CD4-positive, alpha-beta T cell (primary cell): Measurements from ENCODE around the gene FOXJ2. TPM values are rescaled to one million over a fixed set of nuclear protein-coding genes. Genes with fewer than 3 reads are reported as not detected.

Source experiments
- ATAC-seq: fragments of 200-7000 bp; cut with Tn5 transposase; one replicate; pipeline ENCODE4 v1.10.0; 2022; ENCODE audit warnings: mild to moderate bottlenecking; ENCODE audit not compliant: poor library complexity
- CTCF ChIA-PET: fragments of 350-600 bp; sonication (Branson Sonifier 250); formaldehyde crosslinking; loops from one replicate; lab custom pipeline; 2021; ENCODE audit warnings: antibody characterized with exemption, inconsistent platforms; lab: Charles Lee
- POLR2A ChIA-PET: fragments of 350-600 bp; sonication (Branson Sonifier 250); formaldehyde crosslinking; loops from one replicate; lab custom pipeline; 2021; ENCODE audit warnings: antibody characterized with exemption, inconsistent platforms; lab: Charles Lee
- DNase-seq, 14 experiments: peaks; one replicate each; pipeline ENCODE4 v3.0.0-alpha.2; 2013 to 2020; ENCODE audit warnings: mixed read lengths in 2 of 14
- H3K27ac ChIP-seq, 2 donors: one replicate each; pipeline versions ENCODE4 v1.5.1 to v1.7.0; 2013; ENCODE audit warnings: low read length in 2 of 2, low read depth in 1 of 2, mild to moderate bottlenecking in 1 of 2
- H3K27me3 ChIP-seq, 2 experiments: 1 replicate in 1 of 2; 2 replicates in 1 of 2; pipeline versions ENCODE4 v1.6.1 to v1.7.0; 2013; ENCODE audit warnings: low read length in 2 of 2, control low read depth in 1 of 2, mild to moderate bottlenecking in 1 of 2, moderate library complexity in 1 of 2; ENCODE audit not compliant: insufficient read depth in 2 of 2, control insufficient read depth in 1 of 2
- H3K36me3 ChIP-seq: one replicate; pipeline ENCODE4 v1.6.1; 2013; ENCODE audit warnings: low read length, control low read depth; ENCODE audit not compliant: insufficient read depth
- H3K4me1 ChIP-seq: one replicate; pipeline ENCODE4 v1.6.1; 2013; ENCODE audit warnings: low read length, control low read depth; ENCODE audit not compliant: insufficient read depth
- H3K4me3 ChIP-seq: one replicate; pipeline ENCODE4 v1.5.1; 2013; ENCODE audit warnings: mild to moderate bottlenecking, low read length, moderate library complexity
- H3K9me3 ChIP-seq, 2 experiments: 1 replicate in 1 of 2; 2 replicates in 1 of 2; pipeline versions ENCODE4 v1.6.1 to v1.7.0; 2013; ENCODE audit warnings: low read length in 2 of 2, mild to moderate bottlenecking in 2 of 2, control low read depth in 1 of 2, moderate library complexity in 1 of 2; ENCODE audit not compliant: control insufficient read depth in 1 of 2, insufficient read depth in 1 of 2
- H3K27ac Mint-ChIP-seq: one replicate; pipeline ENCODE4 v1.8.0; 2020; ENCODE audit warnings: mixed read lengths
- H3K27me3 Mint-ChIP-seq: one replicate; pipeline ENCODE4 v1.8.0; 2021; ENCODE audit warnings: mixed read lengths
- H3K36me3 Mint-ChIP-seq: one replicate; pipeline ENCODE4 v1.8.0; 2021; ENCODE audit warnings: low read depth, mixed read lengths
- H3K4me1 Mint-ChIP-seq: one replicate; pipeline ENCODE4 v1.8.0; 2021; ENCODE audit warnings: low read depth, mixed read lengths
- H3K4me3 Mint-ChIP-seq: one replicate; pipeline ENCODE4 v1.8.0; 2020; ENCODE audit warnings: mild to moderate bottlenecking, mixed read lengths
- H3K9me3 Mint-ChIP-seq: one replicate; pipeline ENCODE4 v1.8.0; 2020; ENCODE audit warnings: mixed read lengths
- CTCF ChIP-seq: fragments of 200-600 bp; IDR thresholded peaks from one replicate; pipeline ENCODE4 v1.8.0; 2022; ENCODE audit warnings: antibody characterized with exemption, mild to moderate bottlenecking
- intact Hi-C, 2 experiments: fragments of 100-400 bp; cut with DNase I in 1 of 2; cut with micrococcal nuclease in 1 of 2; formaldehyde crosslinking; loops; one replicate each; pipeline versions ENCODE4 v1.15.1 to v1.9.0; 2023 to 2025; cut with DNase I, micrococcal nuclease
- total RNA-seq, 174 experiments: library from RNA in 2 of 174; stranded (reverse) in 2 of 174; gene quantifications; one replicate each; pipeline ENCODE4 v1.2.3 and lab custom pipeline; 2021 to 2026

Gene FOXJ2
- total RNA-seq, 2 experiments from 2014 or later, result 36.3 to 38.5 TPM

GRCh38 chr12:8075935-8076334 lies 43.4 kb downstream of the FOXJ2 start:
- POLR2A ChIA-PET, result no interaction called here
- Histone ChIP-seq H3K4me3 (no peak overlapping the region), H3K4me1 (peaks cover 8% of the 10 kb centered on the region), H3K9me3 (no peaks in the 10 kb centered on the region), H3K27me3 (no peaks in the 10 kb centered on the region), H3K36me3 (no peaks in the 10 kb centered on the region), H3K27ac (no peak overlapping the region)
- DNase-seq, result no peak
- intact Hi-C loops, result loop anchor here in 1 of 2 experiments (5.0 kb wide), 1 partner anchor 144 kb away; no protein-coding TSS in a partner anchor
- Mint-ChIP-seq H3K27ac (no peak overlapping the region), H3K36me3 (no peaks in the 10 kb centered on the region), H3K27me3 (no peaks in the 10 kb centered on the region), H3K4me1 (peaks cover 38% of the 10 kb centered on the region), H3K9me3 (no peaks in the 10 kb centered on the region), H3K4me3 (no peak overlapping the region)
- ATAC-seq, result no peak
- TF ChIP-seq CTCF, result no peak
- CTCF ChIA-PET, result interaction anchor here (0.8 to 3.5 kb wide), 4 partner anchors 10 to 143 kb away, joined by 3 to 37 read pairs (median 5); partner anchors contain the start of gene C3AR1

- Histone ChIP-seq H3K4me1 (peaks cover 11% of the 10 kb centered on the region), H3K4me3 (no peak overlapping the region), H3K27ac (no peak overlapping the region), H3K36me3 (no peaks in the 10 kb centered on the region), H3K9me3 (no peaks in the 10 kb centered on the region), H3K27me3 (no peaks in the 10 kb centered on the region)
- ATAC-seq, result no peak
- no peak for TF ChIP-seq CTCF
- POLR2A ChIA-PET, result no interaction called here
- H3K36me3 Mint-ChIP-seq, result no peaks in the 10 kb centered on the region
- H3K9me3 Mint-ChIP-seq, result no peaks in the 10 kb centered on the region
- H3K27ac Mint-ChIP-seq, result no peak overlapping the region
- CTCF ChIA-PET, result interaction anchor here (1.5 to 3.5 kb wide), 2 partner anchors 31 to 37 kb away, joined by 6 to 37 read pairs; no protein-coding TSS in a partner anchor
- intact Hi-C loops, result loop anchor here in 1 of 2 experiments (5.0 kb wide), 1 partner anchor 144 kb away; no protein-coding TSS in a partner anchor
- DNase-seq, result no peak
- peaks cover 38% of the 10 kb centered on the region for H3K4me1 Mint-ChIP-seq
- no peaks in the 10 kb centered on the region for H3K27me3 Mint-ChIP-seq
- H3K4me3 Mint-ChIP-seq, result no peak overlapping the region
Measured at GRCh38 chr12:8076366-8076765, 43.9 kb downstream of the FOXJ2 start.

GRCh38 chr12:8077207-8077606 lies 44.7 kb downstream of the FOXJ2 start:
- no peak for TF ChIP-seq CTCF
- H3K36me3 Mint-ChIP-seq, result peaks cover 6% of the 10 kb centered on the region
- Histone ChIP-seq H3K36me3 (no peaks in the 10 kb centered on the region), H3K4me1 (peaks cover 11% of the 10 kb centered on the region), H3K27me3 (no peaks in the 10 kb centered on the region), H3K9me3 (no peaks in the 10 kb centered on the region), H3K4me3 (no peak overlapping the region), H3K27ac (no peak overlapping the region)
- no peak overlapping the region for H3K4me3 Mint-ChIP-seq
- ChIA-PET CTCF (interaction anchor here (1.7 to 3.5 kb wide), 5 partner anchors 21 to 144 kb away, joined by 11 to 68 read pairs (median 14); no protein-coding TSS in a partner anchor), POLR2A (interaction anchor here (0.9 to 2.6 kb wide), 4 partner anchors 12 to 50 kb away, joined by 3 to 18 read pairs (median 6); partner anchors contain the start of gene FOXJ2)
- no peaks in the 10 kb centered on the region for H3K27me3 Mint-ChIP-seq
- DNase-seq (peak in 2 of 14 experiments; percentile 33 to 45), ATAC-seq (no peak)
- intact Hi-C loops, result loop anchor here in 1 of 2 experiments (5.0 kb wide), 1 partner anchor 145 kb away; no protein-coding TSS in a partner anchor
- no peak overlapping the region for H3K27ac Mint-ChIP-seq
- H3K4me1 Mint-ChIP-seq, result peaks cover 43% of the 10 kb centered on the region
- no peaks in the 10 kb centered on the region for H3K9me3 Mint-ChIP-seq
